BLaER1 (cell line): Measurements from ENCODE around the gene ANKIB1.
"Not testable (repeated sequence)": the region's sequence is repeated elsewhere in the genome, so short reads cannot be mapped to it uniquely, and the experiment has no call there.

Source experiments
- H3K27ac ChIP-seq: shearing (Covaris generic); formaldehyde crosslinking; 2 replicates; pipeline ENCODE4 v1.8.1; 2022
- H3K27me3 ChIP-seq: shearing (Covaris generic); formaldehyde crosslinking; 2 replicates; pipeline ENCODE4 v1.8.1; 2022
- H3K36me3 ChIP-seq: shearing (Covaris generic); formaldehyde crosslinking; 2 replicates; pipeline ENCODE4 v1.8.1; 2022
- H3K4me1 ChIP-seq: shearing (Covaris generic); formaldehyde crosslinking; 2 replicates; pipeline ENCODE4 v1.8.1; 2022
- H3K4me2 ChIP-seq: shearing (Covaris generic); formaldehyde crosslinking; 2 replicates; pipeline ENCODE4 v1.8.1; 2022
- H3K4me3 ChIP-seq: shearing (Covaris generic); formaldehyde crosslinking; 2 replicates; pipeline ENCODE4 v1.8.1; 2022
- H3K9ac ChIP-seq: shearing (Covaris generic); formaldehyde crosslinking; 2 replicates; pipeline ENCODE4 v1.8.1; 2022
- H3K9me3 ChIP-seq: shearing (Covaris generic); formaldehyde crosslinking; 2 replicates; pipeline ENCODE4 v1.8.1; 2022
- H4K20me1 ChIP-seq: shearing (Covaris generic); formaldehyde crosslinking; 2 replicates; pipeline ENCODE4 v1.8.1; 2022
- Cebpa-rat ChIP-seq: shearing (Covaris generic); IDR thresholded peaks from 2 replicates; pipeline ENCODE4 v1.8.1; 2022

Gene ANKIB1

DNA sequence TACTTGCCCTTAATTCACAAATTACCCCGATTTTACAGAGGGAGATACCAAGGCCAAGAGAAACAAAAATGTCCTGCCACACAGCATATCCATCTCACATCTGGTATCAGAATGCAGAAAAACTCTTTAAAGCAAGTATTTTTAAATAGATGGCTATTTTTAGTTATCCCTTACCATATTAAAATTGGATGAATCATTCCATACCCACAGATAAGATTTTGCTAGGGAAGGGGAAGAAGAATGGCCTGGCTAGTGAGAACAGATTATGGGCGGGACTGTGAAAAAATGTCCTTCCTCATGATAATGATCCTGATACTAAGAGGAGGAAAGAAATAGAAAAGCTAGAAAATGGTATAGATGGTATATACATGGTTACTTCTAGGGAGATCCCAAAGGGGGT lies 121.0 kb downstream of the ANKIB1 start:
- Histone ChIP-seq H3K9me3 (no peaks in the 10 kb centered on the region), H3K4me2 (no peak overlapping the region), H3K36me3 (peaks cover 65% of the 10 kb centered on the region), H3K9ac (no peak overlapping the region), H3K4me1 (no peaks in the 10 kb centered on the region), H3K27ac (no peak overlapping the region), H3K27me3 (no peaks in the 10 kb centered on the region), H4K20me1 (no peaks in the 10 kb centered on the region), H3K4me3 (no peak overlapping the region)
- no peak for TF ChIP-seq Cebpa-rat

DNA sequence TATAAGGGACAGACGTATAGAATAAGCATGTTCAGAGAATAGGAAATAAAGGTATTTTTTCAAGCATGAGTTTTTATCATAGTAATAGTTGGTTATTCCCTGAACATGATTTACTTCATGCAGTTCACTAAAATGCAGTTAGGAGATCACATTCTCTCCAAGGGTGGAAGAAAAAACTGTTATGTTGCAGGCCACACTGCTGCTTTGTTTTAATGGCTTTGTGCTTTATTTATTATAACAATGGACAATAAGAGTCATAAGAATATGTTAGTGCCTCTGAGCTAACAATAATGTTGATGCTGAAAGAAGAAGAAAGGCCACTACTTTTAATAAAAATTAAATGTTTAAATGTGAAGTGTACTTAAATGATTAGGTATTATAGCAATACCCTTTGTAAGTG lies 123.0 kb downstream of the ANKIB1 start:
- H3K4me1 ChIP-seq: no peaks in the 10 kb centered on the region
- no peak overlapping the region for H3K9ac ChIP-seq
- TF ChIP-seq Cebpa-rat: no peak
- H3K36me3 ChIP-seq: peaks cover 48% of the 10 kb centered on the region
- H4K20me1 ChIP-seq: no peaks in the 10 kb centered on the region
- no peak overlapping the region for H3K4me2 ChIP-seq
- no peaks in the 10 kb centered on the region for H3K9me3 ChIP-seq
- H3K27ac ChIP-seq: no peak overlapping the region
- H3K4me3 ChIP-seq: no peak overlapping the region
- no peaks in the 10 kb centered on the region for H3K27me3 ChIP-seq

- Histone ChIP-seq H3K4me1 (no peaks in the 10 kb centered on the region), H3K4me3 (no peak overlapping the region), H3K9me3 (peaks cover 11% of the 10 kb centered on the region), H3K4me2 (no peak overlapping the region), H4K20me1 (no peaks in the 10 kb centered on the region), H3K27me3 (no peaks in the 10 kb centered on the region), H3K36me3 (peaks cover 40% of the 10 kb centered on the region), H3K27ac (no peak overlapping the region), H3K9ac (no peak overlapping the region)
- no peak for TF ChIP-seq Cebpa-rat
Observed at GRCh38 chr7:92375013-92375412, 129.2 kb downstream of the ANKIB1 start.

DNA sequence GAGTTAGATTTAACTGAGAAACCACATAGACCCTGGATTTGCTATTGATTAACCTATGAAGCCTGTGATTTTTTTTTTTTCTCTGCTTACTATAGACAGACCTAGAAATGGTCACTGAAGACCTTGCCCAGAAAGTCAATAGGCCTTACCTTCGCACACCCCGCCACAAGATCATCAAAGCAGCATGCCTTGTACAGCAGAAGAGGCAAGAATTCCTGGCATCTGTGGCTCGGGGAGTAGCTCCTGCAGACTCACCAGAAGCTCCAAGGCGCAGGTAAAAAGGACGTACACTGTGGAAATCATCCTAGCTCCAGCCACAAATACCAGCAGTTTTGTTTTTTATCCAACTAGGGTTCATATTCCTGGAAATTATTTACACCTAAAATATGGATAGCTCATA lies 145.3 kb downstream of the ANKIB1 start:
- no peaks in the 10 kb centered on the region for H3K4me1 ChIP-seq
- H4K20me1 ChIP-seq: no peaks in the 10 kb centered on the region
- H3K36me3 ChIP-seq: peaks cover 15% of the 10 kb centered on the region
- no peaks in the 10 kb centered on the region for H3K9me3 ChIP-seq
- no peak overlapping the region for H3K4me3 ChIP-seq
- TF ChIP-seq Cebpa-rat: no peak
- no peaks in the 10 kb centered on the region for H3K27me3 ChIP-seq
- no peak overlapping the region for H3K27ac ChIP-seq
- H3K9ac ChIP-seq: no peak overlapping the region
- no peak overlapping the region for H3K4me2 ChIP-seq

- no peaks in the 10 kb centered on the region for H4K20me1 ChIP-seq
- no peak overlapping the region for H3K9ac ChIP-seq
- H3K4me3 ChIP-seq: no peak overlapping the region
- H3K4me2 ChIP-seq: no peak overlapping the region
- no peak overlapping the region for H3K27ac ChIP-seq
- no peaks in the 10 kb centered on the region for H3K27me3 ChIP-seq
- H3K9me3 ChIP-seq: no peaks in the 10 kb centered on the region
- H3K36me3 ChIP-seq: peaks cover 48% of the 10 kb centered on the region
- no peak for TF ChIP-seq Cebpa-rat
- no peaks in the 10 kb centered on the region for H3K4me1 ChIP-seq
Observed at GRCh38 chr7:92397542-92397941, 151.8 kb downstream of the ANKIB1 start.

GRCh38 chr7:92400013-92400412 lies 154.2 kb downstream of the ANKIB1 start:
- no peak overlapping the region for H3K27ac ChIP-seq
- no peaks in the 10 kb centered on the region for H4K20me1 ChIP-seq
- no peaks in the 10 kb centered on the region for H3K4me1 ChIP-seq
- no peak overlapping the region for H3K9ac ChIP-seq
- no peak overlapping the region for H3K4me2 ChIP-seq
- no peaks in the 10 kb centered on the region for H3K9me3 ChIP-seq
- TF ChIP-seq Cebpa-rat: no peak
- no peak overlapping the region for H3K4me3 ChIP-seq
- H3K36me3 ChIP-seq: peaks cover 49% of the 10 kb centered on the region
- no peaks in the 10 kb centered on the region for H3K27me3 ChIP-seq

- no peaks in the 10 kb centered on the region for H4K20me1 ChIP-seq
- no peak overlapping the region for H3K27ac ChIP-seq
Observed at GRCh38 chr7:92402920-92403759, 157.4 kb downstream of the ANKIB1 start.

DNA sequence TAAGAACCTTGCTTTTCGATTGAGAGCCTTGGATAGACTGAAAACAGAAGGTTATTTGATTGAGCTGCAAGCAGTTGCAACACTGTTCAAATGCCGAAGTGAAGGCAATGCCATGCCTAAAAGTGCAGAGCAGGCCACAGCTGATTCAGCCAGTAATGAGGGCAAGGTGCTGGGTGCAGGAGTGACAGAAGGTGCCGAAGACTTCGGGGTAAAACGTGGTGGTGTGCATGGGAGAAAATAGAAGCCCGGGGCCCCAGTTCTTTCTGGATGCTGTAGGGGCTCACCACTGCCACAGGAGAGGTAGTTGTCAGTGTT lies 157.9 kb downstream of the ANKIB1 start:
- Histone ChIP-seq H3K27ac (no peak overlapping the region), H3K4me3 (no peak overlapping the region), H3K4me1 (no peaks in the 10 kb centered on the region), H3K27me3 (no peaks in the 10 kb centered on the region), H4K20me1 (no peaks in the 10 kb centered on the region), H3K9ac (no peak overlapping the region), H3K9me3 (no peaks in the 10 kb centered on the region), H3K36me3 (peaks cover 20% of the 10 kb centered on the region), H3K4me2 (no peak overlapping the region)
- TF ChIP-seq Cebpa-rat: no peak

More at GRCh38 chr7:92402920-92403759, 157.4 kb downstream of the ANKIB1 start:
- Histone ChIP-seq H3K36me3 (peaks cover 26% of the 10 kb centered on the region), H3K4me1 (no peaks in the 10 kb centered on the region), H3K9me3 (no peaks in the 10 kb centered on the region), H3K4me3 (no peak overlapping the region), H3K4me2 (no peak overlapping the region), H3K27me3 (no peaks in the 10 kb centered on the region), H3K9ac (no peak overlapping the region)
- TF ChIP-seq Cebpa-rat: no peak

- Histone ChIP-seq H4K20me1 (no peaks in the 10 kb centered on the region), H3K9ac (no peak overlapping the region), H3K36me3 (peaks cover 16% of the 10 kb centered on the region; the same call in 1 of the 2 replicates), H3K4me3 (no peak overlapping the region), H3K4me2 (no peak overlapping the region), H3K27me3 (no peaks in the 10 kb centered on the region), H3K9me3 (no peaks in the 10 kb centered on the region), H3K27ac (no peak overlapping the region), H3K4me1 (no peaks in the 10 kb centered on the region)
- TF ChIP-seq Cebpa-rat: no peak
Observed at GRCh38 chr7:92404170-92404614, 158.4 kb downstream of the ANKIB1 start.

DNA sequence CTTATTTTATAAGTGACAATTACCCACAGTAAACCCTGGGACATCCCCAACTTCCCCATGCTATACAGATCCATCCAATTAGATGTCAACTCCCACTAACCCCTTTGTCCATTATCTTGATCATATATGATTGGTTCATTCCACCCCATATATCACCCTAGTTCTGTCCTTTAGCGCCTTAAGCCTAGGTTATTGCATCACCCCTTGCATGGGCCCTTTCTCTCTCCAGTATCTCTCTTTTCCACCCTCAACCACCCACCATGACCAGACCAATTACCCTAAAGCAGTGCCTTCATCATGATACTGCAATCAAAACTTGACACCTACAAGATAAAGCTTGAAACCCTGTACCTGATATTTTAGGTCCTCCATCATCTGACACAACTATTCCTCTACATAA lies 163.6 kb downstream of the ANKIB1 start:
- Histone ChIP-seq H4K20me1 (no peaks in the 10 kb centered on the region), H3K4me1 (no peaks in the 10 kb centered on the region), H3K9ac (no peak overlapping the region), H3K27ac (no peak overlapping the region), H3K36me3 (no peaks in the 10 kb centered on the region), H3K4me3 (no peak overlapping the region), H3K27me3 (no peaks in the 10 kb centered on the region), H3K9me3 (no peaks in the 10 kb centered on the region), H3K4me2 (no peak overlapping the region)
- TF ChIP-seq Cebpa-rat: no peak

GRCh38 chr7:92410162-92410561 lies 164.4 kb downstream of the ANKIB1 start:
- not testable (repeated sequence) for H3K27me3 ChIP-seq, H3K4me3 ChIP-seq, H3K9ac ChIP-seq, H3K27ac ChIP-seq, H4K20me1 ChIP-seq, H3K36me3 ChIP-seq, H3K9me3 ChIP-seq, H3K4me1 ChIP-seq, H3K4me2 ChIP-seq
